ENCODE data around the gene ST6GAL2. TPM values are rescaled to one million over a fixed set of nuclear protein-coding genes. Genes with fewer than 3 reads are reported as not detected.

ST6GAL2 gene
- total RNA-seq, 1 donor: 4.3 TPM

DNA sequence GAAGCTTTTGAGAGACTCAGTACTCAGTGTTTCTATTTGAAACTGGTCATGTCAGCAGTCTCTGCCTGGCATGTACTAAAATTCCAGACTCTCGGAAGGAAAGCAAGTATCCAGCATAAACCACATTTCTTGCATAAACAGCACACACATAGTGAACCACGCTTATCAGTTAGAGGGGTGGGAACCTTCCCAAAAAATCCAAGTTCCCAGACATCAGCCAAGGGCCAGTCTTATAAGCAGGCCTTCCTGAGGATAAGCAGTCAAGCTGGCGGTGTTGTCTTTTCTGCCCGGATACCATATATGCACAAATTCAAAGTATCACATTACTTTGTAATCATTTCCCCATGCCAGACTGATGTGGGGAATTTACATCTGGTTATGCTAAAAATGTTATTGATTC is 73.6 kb downstream of the ST6GAL2 start:
- peak; percentile 42 for DNase-seq (ENCODE audit: low read depth)
- TF ChIP-seq, protein P1, sequence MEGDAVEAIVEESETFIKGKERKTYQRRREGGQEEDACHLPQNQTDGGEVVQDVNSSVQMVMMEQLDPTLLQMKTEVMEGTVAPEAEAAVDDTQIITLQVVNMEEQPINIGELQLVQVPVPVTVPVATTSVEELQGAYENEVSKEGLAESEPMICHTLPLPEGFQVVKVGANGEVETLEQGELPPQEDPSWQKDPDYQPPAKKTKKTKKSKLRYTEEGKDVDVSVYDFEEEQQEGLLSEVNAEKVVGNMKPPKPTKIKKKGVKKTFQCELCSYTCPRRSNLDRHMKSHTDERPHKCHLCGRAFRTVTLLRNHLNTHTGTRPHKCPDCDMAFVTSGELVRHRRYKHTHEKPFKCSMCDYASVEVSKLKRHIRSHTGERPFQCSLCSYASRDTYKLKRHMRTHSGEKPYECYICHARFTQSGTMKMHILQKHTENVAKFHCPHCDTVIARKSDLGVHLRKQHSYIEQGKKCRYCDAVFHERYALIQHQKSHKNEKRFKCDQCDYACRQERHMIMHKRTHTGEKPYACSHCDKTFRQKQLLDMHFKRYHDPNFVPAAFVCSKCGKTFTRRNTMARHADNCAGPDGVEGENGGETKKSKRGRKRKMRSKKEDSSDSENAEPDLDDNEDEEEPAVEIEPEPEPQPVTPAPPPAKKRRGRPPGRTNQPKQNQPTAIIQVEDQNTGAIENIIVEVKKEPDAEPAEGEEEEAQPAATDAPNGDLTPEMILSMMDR (IDR thresholded peaks at IDR 0.05; ENCODE audit: insufficient read depth, low read depth, low read length): no peak
- H3K4me3 ChIP-seq (ENCODE audit: low read depth, low read length): no peak overlapping the region

DNA sequence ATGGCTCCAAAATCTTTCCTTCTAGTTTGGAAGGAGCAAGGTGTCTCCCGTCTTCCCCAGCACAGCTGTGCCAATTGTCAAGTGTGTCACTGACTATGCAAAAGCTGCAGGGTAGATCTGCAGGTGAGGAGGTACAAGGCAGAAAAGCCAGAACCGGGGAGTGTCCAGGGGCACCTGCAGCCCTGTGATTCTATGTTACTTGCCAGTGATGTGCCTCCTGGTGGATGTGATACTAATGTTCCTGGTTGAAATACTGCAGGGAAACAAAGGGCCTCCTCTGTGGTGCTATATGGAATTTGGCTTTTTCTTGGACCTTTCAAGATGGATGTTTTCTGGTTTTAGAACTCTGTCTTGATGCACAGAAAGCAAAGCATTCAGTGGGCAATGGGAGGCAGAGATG is 80.3 kb downstream of the ST6GAL2 start:
- no peak overlapping the region for H3K4me3 ChIP-seq (ENCODE audit: low read depth, low read length)
- DNase-seq (ENCODE audit: low read depth): no peak
- TF ChIP-seq, protein P1 (IDR thresholded peaks at IDR 0.05; ENCODE audit: insufficient read depth, low read depth, low read length): no peak

DNA sequence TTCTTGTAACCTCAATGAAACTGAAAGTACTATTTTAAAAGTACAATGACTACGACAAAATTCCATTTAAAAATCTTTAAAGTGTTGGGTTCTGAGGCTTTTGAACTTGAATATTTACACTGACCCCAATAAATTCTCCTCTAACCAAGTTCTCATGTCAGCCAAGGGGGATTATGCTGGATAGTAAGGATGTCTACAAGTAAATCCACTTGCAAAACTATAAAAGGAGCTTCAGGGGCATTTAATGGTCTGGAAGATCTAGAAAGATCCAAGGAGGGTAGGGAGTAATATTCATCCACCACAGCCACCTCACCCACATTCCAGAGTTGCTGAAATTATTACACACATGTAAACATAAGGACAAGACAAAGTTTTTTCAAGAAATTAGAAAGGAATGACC is 81.8 kb downstream of the ST6GAL2 start:
- TF ChIP-seq, protein P1 (IDR thresholded peaks at IDR 0.05; ENCODE audit: insufficient read depth, low read depth, low read length): no peak
- H3K4me3 ChIP-seq (ENCODE audit: low read depth, low read length): no peak overlapping the region
- DNase-seq (ENCODE audit: low read depth): peak; percentile 28

DNA sequence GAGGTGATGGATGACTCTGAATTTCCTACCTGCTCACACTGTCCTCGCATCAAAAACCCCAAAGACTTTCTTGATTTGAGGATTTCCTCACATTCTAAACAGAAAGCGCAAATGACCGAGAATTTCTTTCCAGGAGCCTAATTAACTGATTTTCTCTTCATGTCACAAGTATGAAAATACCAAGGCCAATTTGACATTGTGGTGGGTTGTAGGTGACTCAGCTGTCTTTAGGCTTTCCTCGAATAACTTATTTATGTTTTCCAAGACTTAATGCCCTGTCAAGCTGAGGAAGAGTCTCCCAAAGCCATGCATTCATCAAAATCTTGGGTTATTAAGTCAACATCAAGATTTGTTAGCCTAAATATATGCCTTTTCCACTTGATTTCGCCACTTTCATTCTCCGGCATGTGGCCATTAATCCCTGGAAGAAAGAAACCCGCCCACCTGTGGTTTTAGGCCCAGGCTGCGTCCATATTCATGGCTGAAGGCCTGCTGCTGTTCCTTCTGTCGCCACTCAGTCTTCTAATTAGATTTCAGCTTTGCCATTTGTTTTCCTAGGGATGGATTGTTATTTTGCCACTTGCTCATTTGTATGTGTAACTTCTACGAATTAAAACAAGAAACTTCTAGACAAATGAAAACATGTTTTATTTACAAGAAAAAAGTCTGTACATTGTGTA is 84.9 kb downstream of the ST6GAL2 start:
- DNase-seq (ENCODE audit: low read depth): no peak
- H3K4me3 ChIP-seq (ENCODE audit: low read depth, low read length): no peak overlapping the region
- TF ChIP-seq, protein P1 (IDR thresholded peaks at IDR 0.05; ENCODE audit: insufficient read depth, low read depth, low read length): no peak

DNA sequence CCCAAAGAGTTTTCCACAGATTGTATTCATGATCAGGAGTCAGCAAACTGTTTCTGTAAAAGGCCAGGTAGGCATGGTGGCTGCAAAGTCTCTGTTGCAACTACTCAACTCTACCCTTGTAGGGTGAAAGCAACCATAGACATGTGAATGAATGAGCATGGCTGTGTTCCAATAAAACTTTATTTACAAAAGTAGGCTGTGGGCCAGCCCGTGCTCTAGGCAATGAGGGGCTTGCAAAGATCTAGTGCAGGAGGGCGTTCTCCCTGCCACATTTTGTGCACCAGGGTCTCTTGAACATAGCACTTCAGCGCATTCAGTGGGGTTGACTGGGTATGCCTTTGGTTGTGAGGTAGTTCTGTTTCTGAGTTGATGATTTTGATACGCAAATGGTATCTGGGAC is 85.8 kb downstream of the ST6GAL2 start:
- no peak overlapping the region for H3K4me3 ChIP-seq (ENCODE audit: low read depth, low read length)
- TF ChIP-seq, protein P1 (IDR thresholded peaks at IDR 0.05; ENCODE audit: insufficient read depth, low read depth, low read length): no peak
- no peak for DNase-seq (ENCODE audit: low read depth)

DNA sequence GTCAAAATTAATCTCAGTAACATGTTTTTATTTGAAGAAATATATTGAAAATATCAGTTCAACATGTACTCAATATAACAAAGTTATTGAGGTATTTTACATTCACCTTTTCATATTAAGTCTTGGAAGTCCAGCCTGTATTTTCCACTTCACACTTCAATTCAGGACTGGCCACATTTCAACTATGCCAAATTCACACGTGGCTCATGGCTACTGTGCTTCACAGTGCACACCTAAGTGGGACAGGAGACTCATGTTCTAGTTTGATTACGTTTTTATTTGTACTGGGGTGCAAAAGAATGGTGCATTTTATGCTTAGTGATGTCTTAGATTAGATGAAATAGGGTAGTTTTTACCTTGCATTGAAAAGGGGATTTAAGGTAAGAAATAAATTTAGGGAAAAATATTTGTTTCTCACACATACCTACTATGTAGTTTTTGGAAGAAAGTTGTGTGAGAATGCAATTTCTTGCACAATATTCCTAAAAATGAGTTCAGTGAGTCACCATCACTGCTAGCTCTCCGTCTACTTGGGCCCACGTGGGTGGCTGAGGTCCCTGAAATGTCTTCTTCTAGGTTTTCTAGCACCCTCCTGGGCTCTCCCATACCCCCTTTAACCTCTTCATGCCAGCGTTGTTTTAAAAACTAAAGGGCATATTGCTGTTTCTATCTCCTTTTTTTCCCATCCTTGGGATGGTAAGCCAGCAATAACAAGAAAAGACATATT is 87.0 kb downstream of the ST6GAL2 start:
- TF ChIP-seq, protein P1 (IDR thresholded peaks at IDR 0.05; ENCODE audit: insufficient read depth, low read depth, low read length): no peak
- DNase-seq (ENCODE audit: low read depth): no peak
- no peak overlapping the region for H3K4me3 ChIP-seq (ENCODE audit: low read depth, low read length)
